Measurements from ENCODE around the gene MIX23. TPM values are rescaled to one million over a fixed set of nuclear protein-coding genes. Genes with fewer than 3 reads are reported as not detected.

The MIX23 gene
- total RNA-seq, 1 experiment from 2014 or later: 76.2 TPM

- RAD21 ChIA-PET (ENCODE audit: low non-redundant PET in 1 of 2, low total read pairs in 2 of 2, uncharacterized antibody in 2 of 2, unreplicated experiment in 2 of 2): no interaction called here
- no TSS peak for BruUV-seq (replicated peaks)
- intact Hi-C loops (cut with micrococcal nuclease): no loop called here
- H3K4me2 ChIP-seq (ENCODE audit: low read length): no peak overlapping the region
- no peak overlapping the region for H3K27ac ChIP-seq (ENCODE audit: low read depth, low read length)
- DNase-seq (ENCODE audit: low read depth, low spot score) (no peak), ATAC-seq (no peak)
- no peaks in the 10 kb centered on the region for H3K9me3 ChIP-seq (ENCODE audit: control insufficient read depth in 1 of 2, insufficient read depth in 1 of 2, low read depth in 1 of 2, low read length in 2 of 2)
- no peaks in the 10 kb centered on the region for H3K9me2 ChIP-seq (ENCODE audit: insufficient read depth)
- H3K36me3 ChIP-seq (ENCODE audit: control insufficient read depth in 1 of 2, insufficient read depth in 2 of 2, low read length in 2 of 2): peaks cover 0 to 15% of the 10 kb centered on the region in 2 experiments; a peak in 3 of 4 replicates
- H3K27me3 ChIP-seq (ENCODE audit: insufficient read depth, low read length): no peaks in the 10 kb centered on the region
- TF ChIP-seq ZNF274 (IDR thresholded peaks at IDR 0.05; ENCODE audit: low read depth, low read length) (no peak), FOSL1 (IDR thresholded peaks at IDR 0.05; ENCODE audit: low read depth) (no peak), JUND (IDR thresholded peaks at IDR 0.05) (no peak)
- POLR2A ChIA-PET: interaction anchor here (2.0 kb wide), 1 partner anchor 8 kb away, joined by 19 read pairs; the partner anchor contains the start of genes FAM162A and MIX23
- no peaks in the 10 kb centered on the region for H4K20me1 ChIP-seq (ENCODE audit: insufficient read depth)
- no peak overlapping the region for H2AFZ ChIP-seq (ENCODE audit: low read depth, low read length, poor library complexity, severe bottlenecking)
- peaks cover 0 to 4% of the 10 kb centered on the region in 2 experiments; a peak in 1 of 4 replicates for H3K4me1 ChIP-seq (ENCODE audit: control insufficient read depth in 1 of 2, insufficient read depth in 2 of 2, low read length in 2 of 2)
- peaks cover 62% of the 10 kb centered on the region for H3K79me2 ChIP-seq (ENCODE audit: insufficient read depth, low read length)
- H3K9ac ChIP-seq (ENCODE audit: low read length): no peak overlapping the region
- CTCF ChIA-PET: interaction anchor here (1.8 to 2.8 kb wide), 2 partner anchors 86 to 287 kb away, joined by 6 to 29 read pairs; no protein-coding TSS in a partner anchor
- no peak overlapping the region for H3K4me3 ChIP-seq (replicated peaks in 1 of 2; ENCODE audit: low read depth in 1 of 2, low read length in 2 of 2)
Measured at GRCh38 chr3:122391681-122392446, 8.8 kb upstream of the MIX23 start.

- no peak for ATAC-seq
- Histone ChIP-seq H3K4me2 (ENCODE audit: low read length) (no peak overlapping the region), H3K27ac (ENCODE audit: low read depth, low read length) (no peak overlapping the region), H3K36me3 (ENCODE audit: control insufficient read depth in 1 of 2, insufficient read depth in 2 of 2, low read length in 2 of 2) (peaks cover 0 to 15% of the 10 kb centered on the region in 2 experiments; a peak in 3 of 4 replicates), H3K79me2 (ENCODE audit: insufficient read depth, low read length) (peaks cover 74% of the 10 kb centered on the region), H3K9ac (ENCODE audit: low read length) (no peak overlapping the region), H3K4me1 (ENCODE audit: control insufficient read depth in 1 of 2, insufficient read depth in 2 of 2, low read length in 2 of 2) (peaks cover 0 to 4% of the 10 kb centered on the region in 2 experiments; a peak in 1 of 4 replicates), H3K9me3 (ENCODE audit: control insufficient read depth in 1 of 2, insufficient read depth in 1 of 2, low read depth in 1 of 2, low read length in 2 of 2) (no peaks in the 10 kb centered on the region), H2AFZ (ENCODE audit: low read depth, low read length, poor library complexity, severe bottlenecking) (no peak overlapping the region), H3K4me3 (replicated peaks in 1 of 2; ENCODE audit: low read depth in 1 of 2, low read length in 2 of 2) (no peak overlapping the region), H4K20me1 (ENCODE audit: insufficient read depth) (no peaks in the 10 kb centered on the region), H3K27me3 (ENCODE audit: insufficient read depth, low read length) (no peaks in the 10 kb centered on the region), H3K9me2 (ENCODE audit: insufficient read depth) (no peaks in the 10 kb centered on the region)
- no peak for DNase-seq (ENCODE audit: low read depth, low spot score)
- CTCF ChIA-PET: no interaction called here
- no TSS peak for BruUV-seq (replicated peaks)
- RAD21 ChIA-PET (ENCODE audit: low non-redundant PET in 1 of 2, low total read pairs in 2 of 2, uncharacterized antibody in 2 of 2, unreplicated experiment in 2 of 2): no interaction called here
- intact Hi-C loops (cut with micrococcal nuclease): no loop called here
- POLR2A ChIA-PET: no interaction called here
- TF ChIP-seq RAD21 (IDR thresholded peaks at IDR 0.05; ENCODE audit: low read depth) (no peak), TCF7L2 (IDR thresholded peaks at IDR 0.05; ENCODE audit: borderline replicate concordance, extremely low read depth, insufficient read depth, insufficient read length) (no peak), EGR1 (IDR thresholded peaks at IDR 0.05; ENCODE audit: low read depth) (no peak), ZNF274 (IDR thresholded peaks at IDR 0.05; ENCODE audit: low read depth, low read length) (no peak), SP1 (IDR thresholded peaks at IDR 0.05; ENCODE audit: low read depth) (no peak), EZH2phosphoT487 (IDR thresholded peaks at IDR 0.05; ENCODE audit: borderline replicate concordance) (no peak), ZFX (IDR thresholded peaks at IDR 0.05) (no peak)
Measured at GRCh38 chr3:122390665-122391064, 7.6 kb upstream of the MIX23 start.

Data from HCT116 (cell line).